Tibial nerve (tissue), 4 donors: Measurements from ENCODE around the gene FBXW12. TPM values are rescaled to one million over a fixed set of nuclear protein-coding genes. Genes with fewer than 3 reads are reported as not detected.

ENCODE experiments used
- DNase-seq, 2 donors: peaks; one replicate each; pipeline ENCODE4 v3.0.0-alpha.2; 2019; ENCODE audit warnings: low spot score in 2 of 2
- H3K27ac ChIP-seq, 4 donors: fragments of 200-600 bp; sonication (generic) in 3 of 4; one replicate each; pipeline ENCODE4 v1.5.1; 2017 to 2019; ENCODE audit warnings: mild to moderate bottlenecking in 1 of 4
- H3K27me3 ChIP-seq, 2 donors: fragments of 200-600 bp; sonication (generic) in 1 of 2; one replicate each; pipeline versions ENCODE4 v1.5.1 to v1.6.0; 2017 to 2019
- H3K36me3 ChIP-seq, 3 donors: fragments of 200-600 bp; sonication (generic); one replicate each; pipeline ENCODE4 v1.5.1; 2018 to 2019
- H3K4me1 ChIP-seq, 4 donors: fragments of 200-600 bp; sonication (generic) in 3 of 4; one replicate each; pipeline ENCODE4 v1.5.1; 2017 to 2019
- H3K4me3 ChIP-seq, 4 donors: fragments of 200-600 bp; sonication (generic) in 3 of 4; one replicate each; pipeline ENCODE4 v1.5.1; 2017 to 2019; ENCODE audit warnings: mild to moderate bottlenecking in 1 of 4, moderate library complexity in 1 of 4
- H3K9me3 ChIP-seq, 4 donors: fragments of 200-600 bp; sonication (generic) in 3 of 4; one replicate each; pipeline ENCODE4 v1.5.1; 2017 to 2019
- EP300 ChIP-seq, 2 donors: sonication (generic); formaldehyde crosslinking; IDR thresholded peaks; one replicate each; pipeline ENCODE4 v1.6.1; 2017; ENCODE audit warnings: antibody characterized with exemption in 2 of 2, mild to moderate bottlenecking in 1 of 2
- POLR2A ChIP-seq, 2 donors: fragments of 450-650 bp; IDR thresholded peaks; one replicate each; pipeline ENCODE4 v1.6.1; 2017; ENCODE audit warnings: antibody characterized with exemption in 2 of 2, mild to moderate bottlenecking in 2 of 2, moderate library complexity in 2 of 2
- WGBS, 2 donors: methylation state at CpG; one replicate each; pipeline ENCODE4 v1.1.5; 2018; 5-methylcytosine and 5-hydroxymethylcytosine counted together
- total RNA-seq, 4 donors: library from RNA; depleted of rRNA; stranded (reverse); fragments of >200 nt; gene quantifications; one replicate each; pipeline ENCODE4 v1.1.0, GENCODE V29; 2016
- TF ChIP-seq, protein P1 (sequence below), 5 experiments: fragments of 200-600 bp in 3 of 5; fragments of 450-650 bp in 2 of 5; sonication (generic) in 3 of 5; IDR thresholded peaks; one replicate each; pipeline ENCODE4 v1.5.1; 2016 to 2019; ENCODE audit warnings: antibody characterized with exemption in 5 of 5, mild to moderate bottlenecking in 3 of 5, moderate library complexity in 2 of 5

Gene FBXW12
- total RNA-seq, 4 donors from 2014 or later = not detected

DNA sequence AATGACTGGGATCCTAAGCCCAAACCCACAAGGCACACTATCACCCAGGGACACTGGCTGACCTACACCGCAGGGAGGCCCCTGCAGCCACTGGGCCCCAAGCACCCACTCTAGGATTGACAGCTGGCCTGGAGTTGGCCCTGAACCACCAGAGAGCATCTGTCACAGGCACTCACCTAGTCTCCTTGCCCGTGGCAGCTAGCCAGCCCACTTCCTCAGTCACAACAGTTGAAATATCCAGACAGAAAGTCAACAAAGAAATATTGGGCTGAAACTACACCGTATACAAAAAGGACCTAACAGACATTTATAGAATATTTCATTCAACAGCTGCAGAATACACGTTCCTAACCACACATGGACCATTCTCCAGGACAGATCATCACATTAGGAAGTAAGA, 33.4 kb upstream of the FBXW12 start:
- Histone ChIP-seq H3K4me3 (no peak overlapping the region), H3K9me3 (no peaks in the 10 kb centered on the region), H3K4me1 (no peaks in the 10 kb centered on the region), H3K36me3 (no peaks in the 10 kb centered on the region), H3K27ac (no peak overlapping the region), H3K27me3 (no peaks in the 10 kb centered on the region)
- TF ChIP-seq POLR2A (IDR thresholded peaks at IDR 0.05) = no peak
- TF ChIP-seq, protein P1, sequence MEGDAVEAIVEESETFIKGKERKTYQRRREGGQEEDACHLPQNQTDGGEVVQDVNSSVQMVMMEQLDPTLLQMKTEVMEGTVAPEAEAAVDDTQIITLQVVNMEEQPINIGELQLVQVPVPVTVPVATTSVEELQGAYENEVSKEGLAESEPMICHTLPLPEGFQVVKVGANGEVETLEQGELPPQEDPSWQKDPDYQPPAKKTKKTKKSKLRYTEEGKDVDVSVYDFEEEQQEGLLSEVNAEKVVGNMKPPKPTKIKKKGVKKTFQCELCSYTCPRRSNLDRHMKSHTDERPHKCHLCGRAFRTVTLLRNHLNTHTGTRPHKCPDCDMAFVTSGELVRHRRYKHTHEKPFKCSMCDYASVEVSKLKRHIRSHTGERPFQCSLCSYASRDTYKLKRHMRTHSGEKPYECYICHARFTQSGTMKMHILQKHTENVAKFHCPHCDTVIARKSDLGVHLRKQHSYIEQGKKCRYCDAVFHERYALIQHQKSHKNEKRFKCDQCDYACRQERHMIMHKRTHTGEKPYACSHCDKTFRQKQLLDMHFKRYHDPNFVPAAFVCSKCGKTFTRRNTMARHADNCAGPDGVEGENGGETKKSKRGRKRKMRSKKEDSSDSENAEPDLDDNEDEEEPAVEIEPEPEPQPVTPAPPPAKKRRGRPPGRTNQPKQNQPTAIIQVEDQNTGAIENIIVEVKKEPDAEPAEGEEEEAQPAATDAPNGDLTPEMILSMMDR (IDR thresholded peaks at IDR 0.05) = no peak
- TF ChIP-seq EP300 (IDR thresholded peaks at IDR 0.05) = no peak
- DNase-seq = no peak
- 67 to 71% methylated on average over 4 of the region's 4 CpGs for WGBS, 2 donors

DNA sequence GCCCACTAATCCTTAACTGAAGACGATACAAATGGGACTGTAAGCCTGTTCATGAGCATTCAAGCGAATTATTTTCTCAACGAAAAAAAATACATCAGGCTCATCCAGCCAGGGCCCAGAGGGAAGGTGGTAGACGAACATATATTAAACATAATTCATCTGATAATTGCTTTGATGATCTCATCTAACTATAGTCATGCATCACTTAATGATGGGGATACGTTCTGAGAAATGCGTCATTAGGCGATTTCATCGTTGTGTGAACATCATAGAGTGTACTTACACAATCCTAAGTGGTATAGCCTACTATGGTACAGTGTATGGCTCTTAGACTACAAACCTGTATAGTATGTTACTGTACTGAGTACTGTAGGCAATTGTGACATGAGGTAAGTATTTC, 28.6 kb upstream of the FBXW12 start:
- H3K27me3 ChIP-seq = no peaks in the 10 kb centered on the region
- WGBS, 2 donors = 84 to 87% methylated on average over 8 of the region's 8 CpGs
- H3K4me3 ChIP-seq = no peak overlapping the region
- no peak overlapping the region for H3K27ac ChIP-seq
- DNase-seq = no peak
- no peaks in the 10 kb centered on the region for H3K36me3 ChIP-seq
- no peaks in the 10 kb centered on the region for H3K4me1 ChIP-seq
- no peaks in the 10 kb centered on the region for H3K9me3 ChIP-seq
- TF ChIP-seq, protein P1 (IDR thresholded peaks at IDR 0.05) = no peak
- TF ChIP-seq POLR2A (IDR thresholded peaks at IDR 0.05) (no peak), EP300 (IDR thresholded peaks at IDR 0.05) (no peak)

DNA sequence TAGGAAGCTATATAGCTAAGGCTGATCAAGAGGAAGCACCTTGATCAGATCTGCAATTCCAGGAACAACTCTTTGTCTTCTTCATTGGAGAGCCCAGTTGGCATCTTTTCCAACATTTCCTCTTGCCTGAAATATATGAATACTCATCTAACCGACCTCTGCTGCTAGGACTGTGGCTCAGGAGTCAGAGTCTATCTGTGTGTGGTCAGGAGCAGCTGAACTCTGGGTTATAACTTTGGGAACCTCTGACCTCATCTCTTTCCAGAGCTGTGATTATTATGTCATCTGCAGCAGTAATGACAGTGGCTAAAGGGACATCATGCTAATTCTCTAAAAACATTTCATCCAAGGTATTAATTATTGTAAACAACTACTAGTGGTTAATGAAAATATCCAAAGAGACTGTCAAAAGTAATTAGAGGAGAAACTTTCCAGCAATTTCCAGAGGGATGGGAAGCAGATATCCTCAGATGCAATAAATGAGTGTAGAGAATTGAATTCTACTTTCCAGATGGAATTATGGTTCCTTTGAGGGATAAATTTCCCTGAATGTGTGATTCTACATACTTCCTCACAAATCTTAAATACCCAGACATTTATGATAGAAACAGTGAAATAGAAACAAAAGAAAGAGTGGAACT, 27.0 kb upstream of the FBXW12 start:
- H3K4me1 ChIP-seq = no peaks in the 10 kb centered on the region
- 4 to 5% methylated on average over 1 of the region's 1 CpG for WGBS, 2 donors
- H3K27me3 ChIP-seq = no peaks in the 10 kb centered on the region
- no peak overlapping the region for H3K4me3 ChIP-seq
- no peak for DNase-seq
- H3K9me3 ChIP-seq = no peaks in the 10 kb centered on the region
- no peak overlapping the region for H3K27ac ChIP-seq
- H3K36me3 ChIP-seq = no peaks in the 10 kb centered on the region
- TF ChIP-seq, protein P1 (IDR thresholded peaks at IDR 0.05) = no peak
- no peak for TF ChIP-seq EP300 (IDR thresholded peaks at IDR 0.05)

DNA sequence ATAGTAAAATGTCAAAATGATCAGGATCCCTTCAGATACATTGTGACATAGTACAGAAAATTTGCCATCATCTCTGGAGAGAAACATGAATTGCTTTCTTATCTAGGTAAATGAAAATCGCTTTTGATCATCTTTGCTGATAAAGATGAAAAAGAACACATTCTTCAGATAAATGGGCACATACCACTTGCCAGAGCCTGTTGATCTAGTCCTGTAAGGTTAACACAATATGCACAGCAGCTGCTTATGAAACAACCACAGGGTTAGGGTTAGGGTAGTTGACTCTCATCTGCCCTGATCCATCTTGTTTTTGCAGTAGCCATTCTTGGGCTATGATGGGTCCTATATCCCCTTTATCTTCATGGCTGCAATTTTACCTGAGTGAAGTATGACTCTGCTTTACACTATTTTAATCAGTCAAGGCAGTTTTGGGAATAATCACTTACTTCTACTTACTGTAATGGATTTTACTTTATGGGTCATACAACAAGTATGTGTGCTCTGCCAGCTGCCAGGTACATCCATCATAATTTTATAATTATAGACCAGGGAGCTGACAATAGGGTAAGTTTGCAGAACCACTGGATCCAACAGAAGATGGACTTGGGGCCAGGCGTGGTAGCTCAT, 26.0 kb upstream of the FBXW12 start:
- H3K27me3 ChIP-seq = no peaks in the 10 kb centered on the region
- H3K36me3 ChIP-seq = no peaks in the 10 kb centered on the region
- TF ChIP-seq POLR2A (IDR thresholded peaks at IDR 0.05) = no peak
- TF ChIP-seq, protein P1 (IDR thresholded peaks at IDR 0.05) = no peak
- no peak for TF ChIP-seq EP300 (IDR thresholded peaks at IDR 0.05)
- no peaks in the 10 kb centered on the region for H3K4me1 ChIP-seq
- 87 to 93% methylated on average over 2 of the region's 2 CpGs for WGBS, 2 donors
- no peak for DNase-seq
- no peak overlapping the region for H3K27ac ChIP-seq
- no peak overlapping the region for H3K4me3 ChIP-seq
- no peaks in the 10 kb centered on the region for H3K9me3 ChIP-seq

DNA sequence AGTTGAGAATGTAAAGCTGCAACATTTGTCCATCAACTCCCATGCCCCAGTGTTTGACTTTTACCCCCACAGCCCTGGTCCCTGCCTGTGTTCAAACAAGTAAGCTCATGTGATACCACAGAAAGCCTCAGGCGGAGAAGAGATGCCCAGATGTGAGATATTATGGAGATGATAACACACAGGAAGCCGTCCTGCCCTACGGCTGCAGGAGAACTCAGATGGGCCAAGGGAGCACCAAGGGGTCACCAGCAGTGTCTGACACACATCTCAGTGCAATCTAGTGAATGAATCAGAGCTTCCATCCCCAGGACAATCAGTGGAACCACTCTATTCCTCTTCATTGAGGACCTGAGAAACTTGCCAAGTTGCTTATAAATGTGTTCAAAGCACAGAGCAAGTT, 24.5 kb upstream of the FBXW12 start:
- Histone ChIP-seq H3K27ac (no peak overlapping the region), H3K27me3 (no peaks in the 10 kb centered on the region), H3K4me3 (no peak overlapping the region), H3K36me3 (no peaks in the 10 kb centered on the region), H3K4me1 (no peaks in the 10 kb centered on the region), H3K9me3 (no peaks in the 10 kb centered on the region)
- 78 to 80% methylated on average over 3 of the region's 3 CpGs for WGBS, 2 donors
- no peak for DNase-seq
- TF ChIP-seq POLR2A (IDR thresholded peaks at IDR 0.05) (no peak), EP300 (IDR thresholded peaks at IDR 0.05) (no peak)
- TF ChIP-seq, protein P1 (IDR thresholded peaks at IDR 0.05) = no peak
